ENCODE data around the gene AOPEP. TPM values are rescaled to one million over a fixed set of nuclear protein-coding genes. Genes with fewer than 3 reads are reported as not detected.

The AOPEP gene
- total and polyA plus RNA-seq, 12 donors, result 110 to 250 (median 161) TPM

DNA sequence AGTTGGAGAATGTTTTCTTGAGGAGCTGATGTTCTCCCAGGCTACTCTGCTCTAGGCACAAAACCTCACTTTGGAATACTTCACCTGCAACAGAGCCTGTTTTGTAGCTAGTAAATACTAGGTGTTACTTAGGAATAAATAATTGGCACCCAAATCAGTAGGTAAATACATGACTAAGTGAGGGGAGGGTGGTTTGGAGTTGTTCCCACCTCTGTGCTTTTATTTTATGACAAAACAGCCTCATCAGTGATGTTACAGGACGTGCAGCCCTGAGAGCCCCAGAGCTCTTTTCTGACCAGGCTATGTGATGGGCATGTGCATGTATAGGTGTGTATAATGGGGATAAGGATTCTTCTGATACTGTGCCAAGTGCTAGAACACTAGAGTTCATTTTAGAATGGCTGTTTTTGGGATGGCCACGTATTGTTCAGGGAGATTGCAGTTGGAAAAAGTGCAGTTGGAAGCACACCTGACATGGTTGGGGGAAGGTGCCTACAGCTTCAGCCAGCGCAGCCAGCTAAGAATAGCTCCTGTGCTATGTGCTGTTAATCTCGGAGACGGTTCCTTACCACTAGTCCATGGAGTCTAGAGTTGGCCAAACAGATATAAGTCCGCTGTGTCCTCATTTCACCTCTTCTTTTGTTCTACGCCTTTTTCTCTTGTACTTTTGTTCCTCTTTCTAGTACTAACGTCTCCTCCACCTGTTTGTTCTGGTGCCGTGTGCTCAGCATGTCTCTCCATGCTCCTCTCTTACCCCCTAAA, 306.3 kb downstream of the AOPEP start:
- peak; percentile 65 to 88 (median 81) for ATAC-seq
- H3K4me1 ChIP-seq, result peaks cover 9 to 100% (median 87%) of the 10 kb centered on the region in 9 donors
- no peaks in the 10 kb centered on the region for H3K27me3 ChIP-seq
- DNase-seq, result no peak
- peak overlapping the region in 9 of 10 donors; percentile 25 to 81 (median 60) for H3K27ac ChIP-seq
- H3K9me3 ChIP-seq, result no peaks in the 10 kb centered on the region
- peaks cover 0 to 67% (median 0%) of the 10 kb centered on the region in 9 donors for H3K36me3 ChIP-seq
- TF ChIP-seq, protein P1, sequence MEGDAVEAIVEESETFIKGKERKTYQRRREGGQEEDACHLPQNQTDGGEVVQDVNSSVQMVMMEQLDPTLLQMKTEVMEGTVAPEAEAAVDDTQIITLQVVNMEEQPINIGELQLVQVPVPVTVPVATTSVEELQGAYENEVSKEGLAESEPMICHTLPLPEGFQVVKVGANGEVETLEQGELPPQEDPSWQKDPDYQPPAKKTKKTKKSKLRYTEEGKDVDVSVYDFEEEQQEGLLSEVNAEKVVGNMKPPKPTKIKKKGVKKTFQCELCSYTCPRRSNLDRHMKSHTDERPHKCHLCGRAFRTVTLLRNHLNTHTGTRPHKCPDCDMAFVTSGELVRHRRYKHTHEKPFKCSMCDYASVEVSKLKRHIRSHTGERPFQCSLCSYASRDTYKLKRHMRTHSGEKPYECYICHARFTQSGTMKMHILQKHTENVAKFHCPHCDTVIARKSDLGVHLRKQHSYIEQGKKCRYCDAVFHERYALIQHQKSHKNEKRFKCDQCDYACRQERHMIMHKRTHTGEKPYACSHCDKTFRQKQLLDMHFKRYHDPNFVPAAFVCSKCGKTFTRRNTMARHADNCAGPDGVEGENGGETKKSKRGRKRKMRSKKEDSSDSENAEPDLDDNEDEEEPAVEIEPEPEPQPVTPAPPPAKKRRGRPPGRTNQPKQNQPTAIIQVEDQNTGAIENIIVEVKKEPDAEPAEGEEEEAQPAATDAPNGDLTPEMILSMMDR (IDR thresholded peaks at IDR 0.05), result no peak
- 39 to 40% methylated on average over 9 of the region's 9 CpGs for WGBS, 2 donors
- intact Hi-C loops (cut with DNase I), result loop anchor here in 1 of 10 donors (10.0 kb wide), 1 partner anchor 52 kb away; no protein-coding TSS in a partner anchor
- H3K4me3 ChIP-seq, result no peak overlapping the region

DNA sequence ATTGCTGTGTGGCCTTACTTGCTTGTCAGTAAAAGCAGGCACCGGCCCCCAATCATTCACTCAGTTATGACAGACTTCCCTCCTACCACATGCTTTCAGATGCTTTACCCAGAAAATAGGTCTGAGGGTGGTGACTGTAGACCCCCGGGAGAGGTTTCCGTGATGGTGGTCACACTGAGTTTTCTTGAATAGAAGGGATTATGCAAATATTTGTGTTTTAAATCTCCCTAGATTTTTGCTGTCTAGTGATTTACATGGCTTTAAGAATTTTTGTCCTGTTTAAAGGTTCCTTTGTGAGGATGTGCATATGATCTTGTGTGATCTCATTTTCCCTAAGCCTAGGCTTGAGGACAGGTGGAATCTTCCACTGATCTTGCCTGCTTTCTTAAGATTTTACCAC, 309.3 kb downstream of the AOPEP start:
- Histone ChIP-seq H3K27me3 (no peaks in the 10 kb centered on the region), H3K9me3 (no peaks in the 10 kb centered on the region), H3K36me3 (peaks cover 0 to 71% (median 0%) of the 10 kb centered on the region in 9 donors), H3K4me3 (no peak overlapping the region), H3K4me1 (peaks cover 18 to 100% (median 87%) of the 10 kb centered on the region in 9 donors), H3K27ac (peak overlapping the region in 1 of 10 donors; percentile 32)
- ATAC-seq, result no peak
- intact Hi-C loops (cut with DNase I), result loop anchor here in 1 of 10 donors (10.0 kb wide), 1 partner anchor 49 kb away; no protein-coding TSS in a partner anchor
- TF ChIP-seq, protein P1 (IDR thresholded peaks at IDR 0.05), result no peak
- 58 to 75% methylated on average over 3 of the region's 3 CpGs for WGBS, 2 donors
- DNase-seq, result no peak

DNA sequence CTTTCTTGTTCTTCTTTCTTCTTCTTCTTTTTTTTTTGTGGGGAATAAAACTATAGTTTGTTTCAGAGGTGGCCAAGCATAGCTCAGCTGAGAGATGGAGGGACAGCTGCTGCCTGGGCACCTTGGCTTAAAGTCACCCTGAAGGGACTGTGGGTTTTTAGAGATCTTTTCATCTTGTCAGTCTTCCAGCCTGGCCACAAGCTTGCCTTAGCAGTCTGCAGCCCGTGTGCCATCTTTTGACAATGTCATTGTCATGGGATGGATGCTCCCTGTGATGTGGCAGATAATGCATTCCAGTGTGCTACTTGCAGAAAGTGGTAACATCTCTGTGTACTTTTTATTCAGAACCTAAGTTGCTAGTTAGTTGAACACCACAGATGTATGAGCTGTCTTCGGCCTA, 310.2 kb downstream of the AOPEP start:
- 57 to 62% methylated on average over 2 of the region's 2 CpGs for WGBS, 2 donors
- DNase-seq (no peak), ATAC-seq (no peak)
- H3K27ac ChIP-seq, result peak overlapping the region in 3 of 10 donors; percentile 7 to 40 (median 34)
- no peaks in the 10 kb centered on the region for H3K27me3 ChIP-seq
- intact Hi-C loops (cut with DNase I), result loop anchor here in 1 of 10 donors (10.0 kb wide), 1 partner anchor 48 kb away; no protein-coding TSS in a partner anchor
- no peaks in the 10 kb centered on the region for H3K9me3 ChIP-seq
- TF ChIP-seq, protein P1 (IDR thresholded peaks at IDR 0.05), result no peak
- no peak overlapping the region for H3K4me3 ChIP-seq
- peaks cover 18 to 98% (median 81%) of the 10 kb centered on the region in 9 donors for H3K4me1 ChIP-seq
- H3K36me3 ChIP-seq, result peaks cover 0 to 66% (median 0%) of the 10 kb centered on the region in 9 donors

DNA sequence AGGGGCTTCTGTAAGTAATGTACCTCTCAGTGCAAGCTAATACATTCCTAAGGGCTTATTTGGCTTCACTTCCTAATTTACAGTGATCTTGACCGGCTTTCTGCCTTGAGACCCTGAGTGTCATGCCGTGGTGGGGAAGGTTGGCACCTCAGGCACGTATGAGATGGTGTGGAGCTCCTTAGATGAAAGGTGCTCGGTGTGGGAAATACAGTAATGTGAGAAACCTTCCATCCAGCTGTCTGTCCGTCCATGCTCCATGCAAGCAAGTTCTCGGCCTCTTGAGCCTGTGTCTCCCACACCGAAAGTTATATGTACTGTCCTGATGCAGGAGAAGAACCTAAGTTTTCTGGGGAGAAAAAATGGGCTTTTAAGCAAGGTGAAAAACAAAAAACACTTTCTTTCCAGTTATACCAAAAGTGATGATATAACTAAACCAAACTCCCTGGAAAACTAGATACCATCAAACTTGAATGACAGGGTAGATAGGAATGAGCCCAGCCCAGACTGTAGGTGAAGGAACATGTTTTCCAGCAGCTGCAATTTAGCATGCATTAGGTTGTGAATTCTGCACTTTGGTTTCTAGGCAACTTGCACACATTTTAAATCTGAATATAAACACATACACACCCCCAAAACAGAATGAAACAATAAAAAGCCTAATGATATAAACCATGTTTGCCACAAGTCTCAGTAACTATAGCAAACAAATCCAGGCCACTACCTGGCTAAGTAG, 311.5 kb downstream of the AOPEP start:
- Histone ChIP-seq H3K27me3 (no peaks in the 10 kb centered on the region), H3K27ac (peak overlapping the region in 4 of 10 donors; percentile 5 to 40 (median 20)), H3K4me3 (no peak overlapping the region), H3K4me1 (peaks cover 18 to 98% (median 69%) of the 10 kb centered on the region in 9 donors), H3K36me3 (peaks cover 0 to 66% (median 0%) of the 10 kb centered on the region in 9 donors), H3K9me3 (no peaks in the 10 kb centered on the region)
- TF ChIP-seq, protein P1 (IDR thresholded peaks at IDR 0.05), result no peak
- intact Hi-C loops (cut with DNase I), result loop anchor here in 1 of 10 donors (10.0 kb wide), 1 partner anchor 47 kb away; no protein-coding TSS in a partner anchor
- DNase-seq (no peak), ATAC-seq (no peak)
- 59 to 64% methylated on average over 7 of the region's 7 CpGs for WGBS, 2 donors
